OCI-LY1 (cell line): ENCODE results near the gene DNAJC15.

ENCODE experiments used
- H2AFZ ChIP-seq: fragments of 200-600 bp; sonication (generic), shearing (Covaris generic); 2 replicates; pipeline ENCODE4 v1.6.0; 2014; ENCODE audit warnings: antibody characterized with exemption, mild to moderate bottlenecking, low read length
- H3F3A ChIP-seq: fragments of 200-600 bp; sonication (generic), shearing (Covaris generic); 2 replicates; pipeline ENCODE4 v1.6.0; 2014; ENCODE audit warnings: mild to moderate bottlenecking, antibody characterized with exemption, low read length, moderate library complexity; ENCODE audit not compliant: insufficient read depth
- H3K27ac ChIP-seq: fragments of 200-600 bp; sonication (generic); 2 replicates; pipeline ENCODE4 v1.5.1; 2014; ENCODE audit warnings: low read length, mixed run types, mild to moderate bottlenecking, low read depth; ENCODE audit not compliant: poor library complexity, severe bottlenecking
- H3K27me3 ChIP-seq: fragments of 200-600 bp; sonication (generic); 2 replicates; pipeline ENCODE4 v1.6.0; 2014; ENCODE audit warnings: antibody characterized with exemption, mild to moderate bottlenecking, low read length, moderate library complexity; ENCODE audit not compliant: insufficient read depth
- H3K36me3 ChIP-seq: fragments of 200-600 bp; sonication (generic); 2 replicates; pipeline ENCODE4 v1.6.1; 2014; ENCODE audit warnings: mild to moderate bottlenecking, antibody characterized with exemption, low read length, moderate library complexity, mixed read lengths; ENCODE audit not compliant: insufficient read depth
- H3K4me1 ChIP-seq: fragments of 200-600 bp; sonication (generic); 2 replicates; pipeline ENCODE4 v1.5.1; 2014; ENCODE audit warnings: mild to moderate bottlenecking, low read length, moderate library complexity; ENCODE audit not compliant: insufficient read depth, severe bottlenecking
- H3K4me2 ChIP-seq: fragments of 200-600 bp; sonication (generic), shearing (Covaris generic); 2 replicates; pipeline ENCODE4 v1.6.1; 2014; ENCODE audit warnings: low read length
- H3K4me3 ChIP-seq: fragments of 200-600 bp; sonication (generic); 2 replicates; pipeline ENCODE4 v1.5.1; 2014; ENCODE audit warnings: low read length, low read depth, mild to moderate bottlenecking, mixed read lengths; ENCODE audit not compliant: poor library complexity, severe bottlenecking
- H3K79me2 ChIP-seq: fragments of 200-600 bp; shearing (Covaris generic); 2 replicates; pipeline ENCODE4 v1.6.1; 2016; ENCODE audit warnings: mixed run types, low read length, mixed read lengths; ENCODE audit not compliant: insufficient read depth
- H3K9ac ChIP-seq: fragments of 200-600 bp; sonication (generic), shearing (Covaris generic); 2 replicates; pipeline ENCODE4 v1.6.1; 2014; ENCODE audit warnings: mild to moderate bottlenecking, low read length, mixed read lengths
- H3K9me2 ChIP-seq: fragments of 200-600 bp; sonication (generic), shearing (Covaris generic); 2 replicates; pipeline ENCODE4 v1.6.1; 2014; ENCODE audit warnings: low read depth, mild to moderate bottlenecking, low read length, mixed read lengths
- H3K9me3 ChIP-seq: fragments of 200-600 bp; shearing (Covaris generic); 2 replicates; pipeline ENCODE4 v1.6.1; 2014; ENCODE audit warnings: low read length, mixed read lengths
- H4K20me1 ChIP-seq: fragments of 200-600 bp; sonication (generic), shearing (Covaris generic); 2 replicates; pipeline ENCODE4 v1.6.0; 2016; ENCODE audit warnings: mild to moderate bottlenecking, low read length; ENCODE audit not compliant: insufficient read depth
- EZH2 ChIP-seq: fragments of 200-600 bp; sonication (generic), shearing (Covaris generic); IDR thresholded peaks from 2 replicates; pipeline ENCODE4 v1.8.0; 2017; ENCODE audit warnings: borderline replicate concordance, mixed run types, mild to moderate bottlenecking, antibody characterized with exemption, low read length, moderate library complexity, mixed read lengths
- TF ChIP-seq, protein P1 (sequence below): fragments of 200-600 bp; sonication (generic), shearing (Covaris generic); IDR thresholded peaks from 2 replicates; pipeline ENCODE4 v1.5.1; 2017; ENCODE audit warnings: mild to moderate bottlenecking, antibody characterized with exemption, low read length, moderate library complexity, mixed read lengths

DNAJC15 gene

DNA sequence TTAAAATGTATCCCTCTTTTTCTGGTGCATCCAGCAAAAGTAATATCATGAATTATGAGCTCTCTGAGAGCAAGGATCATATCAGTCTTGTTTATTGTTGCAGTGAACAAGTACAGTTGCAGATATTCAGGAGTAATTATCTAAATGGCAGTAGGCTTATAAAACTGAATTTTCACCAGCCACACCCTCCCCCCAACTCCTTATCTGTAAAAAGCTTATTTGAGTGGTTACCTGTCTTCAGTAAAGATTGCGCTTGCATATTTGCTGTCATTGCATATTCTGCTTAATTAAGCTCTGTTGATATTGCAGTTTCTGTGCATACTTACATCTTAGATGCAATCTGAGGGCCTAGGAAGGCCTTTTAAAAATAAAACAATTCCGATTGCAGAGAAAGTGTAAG lies 87.3 kb downstream of the DNAJC15 start:
- Histone ChIP-seq H3K4me3 (no peak overlapping the region), H3K27me3 (no peaks in the 10 kb centered on the region), H3K9me2 (no peaks in the 10 kb centered on the region), H3K9ac (no peak overlapping the region), H2AFZ (no peak overlapping the region), H3K36me3 (peaks cover 11% of the 10 kb centered on the region; the same call in 1 of the 2 replicates), H3K27ac (no peak overlapping the region), H3F3A (no peaks in the 10 kb centered on the region), H4K20me1 (no peaks in the 10 kb centered on the region), H3K79me2 (no peaks in the 10 kb centered on the region), H3K9me3 (no peaks in the 10 kb centered on the region), H3K4me1 (no peaks in the 10 kb centered on the region), H3K4me2 (no peak overlapping the region)
- TF ChIP-seq, protein P1, sequence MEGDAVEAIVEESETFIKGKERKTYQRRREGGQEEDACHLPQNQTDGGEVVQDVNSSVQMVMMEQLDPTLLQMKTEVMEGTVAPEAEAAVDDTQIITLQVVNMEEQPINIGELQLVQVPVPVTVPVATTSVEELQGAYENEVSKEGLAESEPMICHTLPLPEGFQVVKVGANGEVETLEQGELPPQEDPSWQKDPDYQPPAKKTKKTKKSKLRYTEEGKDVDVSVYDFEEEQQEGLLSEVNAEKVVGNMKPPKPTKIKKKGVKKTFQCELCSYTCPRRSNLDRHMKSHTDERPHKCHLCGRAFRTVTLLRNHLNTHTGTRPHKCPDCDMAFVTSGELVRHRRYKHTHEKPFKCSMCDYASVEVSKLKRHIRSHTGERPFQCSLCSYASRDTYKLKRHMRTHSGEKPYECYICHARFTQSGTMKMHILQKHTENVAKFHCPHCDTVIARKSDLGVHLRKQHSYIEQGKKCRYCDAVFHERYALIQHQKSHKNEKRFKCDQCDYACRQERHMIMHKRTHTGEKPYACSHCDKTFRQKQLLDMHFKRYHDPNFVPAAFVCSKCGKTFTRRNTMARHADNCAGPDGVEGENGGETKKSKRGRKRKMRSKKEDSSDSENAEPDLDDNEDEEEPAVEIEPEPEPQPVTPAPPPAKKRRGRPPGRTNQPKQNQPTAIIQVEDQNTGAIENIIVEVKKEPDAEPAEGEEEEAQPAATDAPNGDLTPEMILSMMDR, result no peak
- TF ChIP-seq EZH2, result no peak

DNA sequence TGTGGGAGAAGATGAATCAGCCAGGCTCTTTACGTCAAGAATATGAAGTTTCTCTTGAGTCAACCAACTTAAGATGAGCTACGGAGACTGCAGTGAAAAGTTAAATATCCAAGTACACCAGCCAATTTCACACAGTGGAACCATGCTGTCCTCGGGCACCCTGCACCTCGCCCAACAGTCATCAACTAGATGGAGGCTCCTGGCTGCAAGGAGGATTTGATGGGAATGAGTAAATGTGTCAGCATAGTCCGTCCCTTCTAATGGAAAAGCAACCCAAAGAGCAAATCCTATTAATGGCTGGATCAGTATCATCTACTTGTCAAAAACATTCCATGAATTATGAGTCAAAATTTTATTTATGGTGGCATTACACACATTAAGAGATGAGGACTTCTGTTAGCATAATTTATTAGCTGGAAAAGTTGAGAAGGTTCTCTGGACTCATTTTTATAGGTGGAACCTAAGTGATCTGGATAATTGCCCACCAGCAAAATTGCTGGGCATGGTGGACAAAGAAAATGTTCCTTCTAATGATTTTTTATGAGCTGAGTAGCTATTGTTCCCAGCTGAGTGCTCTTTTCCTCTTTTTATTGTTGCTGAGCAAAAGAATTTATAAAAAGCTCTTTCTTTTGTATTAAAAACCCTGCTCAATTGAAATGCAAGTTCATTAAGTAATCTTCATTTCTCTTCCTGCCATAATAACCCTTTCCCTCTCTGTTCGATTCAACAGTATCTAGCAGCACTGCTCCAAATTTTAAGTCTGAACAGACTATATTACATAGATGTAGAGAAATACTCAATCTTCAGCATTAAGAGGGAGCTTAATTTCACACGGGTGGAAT lies 88.4 kb downstream of the DNAJC15 start:
- TF ChIP-seq EZH2, result no peak
- TF ChIP-seq, protein P1, result no peak
- no peaks in the 10 kb centered on the region for H3K27me3 ChIP-seq
- no peaks in the 10 kb centered on the region for H3K9me3 ChIP-seq
- no peak overlapping the region for H3K4me3 ChIP-seq
- H3K4me1 ChIP-seq, result no peaks in the 10 kb centered on the region
- no peak overlapping the region for H3K4me2 ChIP-seq
- H4K20me1 ChIP-seq, result no peaks in the 10 kb centered on the region
- no peak overlapping the region for H2AFZ ChIP-seq
- peaks cover 11% of the 10 kb centered on the region; the same call in 1 of the 2 replicates for H3K36me3 ChIP-seq
- H3K79me2 ChIP-seq, result no peaks in the 10 kb centered on the region
- H3K27ac ChIP-seq, result no peak overlapping the region
- no peak overlapping the region for H3K9ac ChIP-seq
- H3F3A ChIP-seq, result no peaks in the 10 kb centered on the region
- H3K9me2 ChIP-seq, result no peaks in the 10 kb centered on the region

DNA sequence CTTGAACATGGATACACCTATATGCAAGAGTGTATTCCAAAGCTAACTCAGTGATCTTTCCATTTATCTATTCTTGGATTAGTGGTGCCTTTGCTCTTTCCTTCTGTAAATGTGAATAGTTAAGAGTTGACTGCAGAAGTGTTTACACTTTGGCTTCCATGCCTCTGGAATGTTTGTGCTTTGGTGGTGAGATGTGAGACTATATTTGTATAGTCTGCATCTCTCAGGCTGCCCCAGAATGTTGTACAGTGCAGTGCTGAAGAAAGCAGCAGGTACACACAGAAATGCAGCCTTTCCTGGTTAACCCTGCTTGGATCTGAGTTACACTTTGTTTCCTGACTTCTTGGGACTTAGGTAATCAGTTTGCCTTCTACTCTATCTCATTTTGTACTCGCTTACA lies 90.2 kb downstream of the DNAJC15 start:
- H3K27me3 ChIP-seq, result no peaks in the 10 kb centered on the region
- no peak overlapping the region for H3K9ac ChIP-seq
- H4K20me1 ChIP-seq, result no peaks in the 10 kb centered on the region
- no peaks in the 10 kb centered on the region for H3F3A ChIP-seq
- no peak overlapping the region for H3K4me2 ChIP-seq
- H2AFZ ChIP-seq, result no peak overlapping the region
- no peaks in the 10 kb centered on the region for H3K9me2 ChIP-seq
- no peaks in the 10 kb centered on the region for H3K79me2 ChIP-seq
- no peak for TF ChIP-seq EZH2
- TF ChIP-seq, protein P1, result no peak
- no peak overlapping the region for H3K4me3 ChIP-seq
- no peaks in the 10 kb centered on the region for H3K9me3 ChIP-seq
- no peaks in the 10 kb centered on the region for H3K36me3 ChIP-seq
- no peak overlapping the region for H3K27ac ChIP-seq
- H3K4me1 ChIP-seq, result no peaks in the 10 kb centered on the region
